Loucy (cell line): ENCODE measurements around the gene TMIGD2.

Source experiments
- H2AFZ ChIP-seq: fragments of 200-600 bp; sonication (generic); 2 replicates; pipeline ENCODE4 v1.6.0; 2016; ENCODE audit warnings: antibody characterized with exemption, mild to moderate bottlenecking, low read length, moderate library complexity
- H3F3A ChIP-seq: fragments of 200-600 bp; 2 replicates; pipeline ENCODE4 v1.6.0; 2016; ENCODE audit warnings: antibody characterized with exemption, low read depth, mild to moderate bottlenecking
- H3K27me3 ChIP-seq: fragments of 200-600 bp; sonication (generic); 2 replicates; pipeline ENCODE4 v1.6.1; 2014; ENCODE audit warnings: low read length, mild to moderate bottlenecking; ENCODE audit not compliant: insufficient read depth, poor library complexity, severe bottlenecking
- H3K36me3 ChIP-seq: fragments of 200-600 bp; sonication (generic); 2 replicates; pipeline ENCODE4 v1.6.1; 2016; ENCODE audit warnings: low read length; ENCODE audit not compliant: insufficient read depth
- H3K4me1 ChIP-seq: fragments of 200-600 bp; sonication (generic); 2 replicates; pipeline ENCODE4 v1.5.1; 2014; ENCODE audit warnings: low read length, mild to moderate bottlenecking; ENCODE audit not compliant: insufficient read depth, poor library complexity, severe bottlenecking
- H3K4me2 ChIP-seq: fragments of 200-600 bp; sonication (generic); 2 replicates; pipeline ENCODE4 v1.6.0; 2014; ENCODE audit warnings: antibody characterized with exemption, low read length, low read depth, mild to moderate bottlenecking; ENCODE audit not compliant: poor library complexity, severe bottlenecking
- H3K4me3 ChIP-seq: fragments of 200-600 bp; sonication (generic); 2 replicates; pipeline ENCODE4 v1.5.1; 2014; ENCODE audit warnings: low read length, mild to moderate bottlenecking, mixed read lengths; ENCODE audit not compliant: poor library complexity, severe bottlenecking
- H3K79me2 ChIP-seq: fragments of 200-600 bp; sonication (generic); 2 replicates; pipeline ENCODE4 v1.6.1; 2014; ENCODE audit warnings: low read length; ENCODE audit not compliant: insufficient read depth
- H3K9ac ChIP-seq: fragments of 200-600 bp; sonication (generic); 2 replicates; pipeline ENCODE4 v1.6.0; 2014; ENCODE audit warnings: mild to moderate bottlenecking, low read depth, low read length, moderate library complexity; ENCODE audit not compliant: poor library complexity, severe bottlenecking
- H3K9me2 ChIP-seq: fragments of 200-600 bp; sonication (generic); replicated peaks from 2 replicates; pipeline ENCODE4 v1.6.1; 2016; ENCODE audit warnings: low read depth, low read length, mixed read lengths
- H3K9me3 ChIP-seq: fragments of 200-600 bp; sonication (generic); 2 replicates; pipeline ENCODE4 v1.6.1; 2014; ENCODE audit warnings: mild to moderate bottlenecking, antibody characterized with exemption, low read length, low read depth; ENCODE audit not compliant: insufficient read depth
- H4K20me1 ChIP-seq: fragments of 200-600 bp; sonication (generic); 2 replicates; pipeline ENCODE4 v1.6.0; 2014; ENCODE audit warnings: antibody characterized with exemption, low read length, mild to moderate bottlenecking; ENCODE audit not compliant: insufficient read depth, poor library complexity, severe bottlenecking
- CTCF ChIP-seq: fragments of 200-600 bp; sonication (generic); conservative IDR thresholded peaks from 2 replicates; pipeline ENCODE4 v1.5.1; 2014; ENCODE audit warnings: mild to moderate bottlenecking, antibody characterized with exemption, low read length
- EZH2phosphoT487 ChIP-seq: fragments of 200-600 bp; IDR thresholded peaks from 2 replicates; pipeline ENCODE4 v1.6.1; 2018; ENCODE audit warnings: antibody characterized with exemption, mild to moderate bottlenecking, moderate library complexity, borderline replicate concordance

The TMIGD2 gene

GRCh38 chr19:4316956-4317355 lies 14.8 kb upstream of the TMIGD2 start:
- TF ChIP-seq CTCF (no peak), EZH2phosphoT487 (no peak)
- Histone ChIP-seq H3K27me3 (no peaks in the 10 kb centered on the region), H3K4me2 (no peak overlapping the region), H3K9ac (no peak overlapping the region), H3K4me1 (no peaks in the 10 kb centered on the region), H3K4me3 (no peak overlapping the region), H4K20me1 (no peaks in the 10 kb centered on the region), H3K79me2 (no peaks in the 10 kb centered on the region), H3K9me3 (no peaks in the 10 kb centered on the region; the same call in 1 of the 2 replicates), H3K36me3 (no peaks in the 10 kb centered on the region), H3F3A (no peaks in the 10 kb centered on the region), H2AFZ (no peak overlapping the region), H3K9me2 (no peaks in the 10 kb centered on the region)

- Histone ChIP-seq H3K4me1 (no peaks in the 10 kb centered on the region), H3K79me2 (no peaks in the 10 kb centered on the region), H3K27me3 (no peaks in the 10 kb centered on the region), H3K9ac (no peak overlapping the region), H3K4me2 (no peak overlapping the region), H4K20me1 (no peaks in the 10 kb centered on the region), H2AFZ (no peak overlapping the region), H3F3A (no peaks in the 10 kb centered on the region), H3K4me3 (no peak overlapping the region), H3K9me3 (no peaks in the 10 kb centered on the region), H3K9me2 (no peaks in the 10 kb centered on the region), H3K36me3 (no peaks in the 10 kb centered on the region)
- no peak for TF ChIP-seq EZH2phosphoT487
- TF ChIP-seq CTCF, result no peak
Measured at GRCh38 chr19:4313847-4314490, 11.8 kb upstream of the TMIGD2 start.

GRCh38 chr19:4310247-4311121 lies 8.3 kb upstream of the TMIGD2 start:
- Histone ChIP-seq H3K9me3 (no peaks in the 10 kb centered on the region), H3K4me3 (no peak overlapping the region), H3K4me2 (no peak overlapping the region), H3K27me3 (no peaks in the 10 kb centered on the region), H3K36me3 (no peaks in the 10 kb centered on the region), H3K9me2 (no peaks in the 10 kb centered on the region), H3K4me1 (no peaks in the 10 kb centered on the region), H2AFZ (no peak overlapping the region), H4K20me1 (no peaks in the 10 kb centered on the region), H3K9ac (no peak overlapping the region), H3K79me2 (no peaks in the 10 kb centered on the region), H3F3A (no peaks in the 10 kb centered on the region)
- TF ChIP-seq EZH2phosphoT487 (no peak), CTCF (no peak)
